ENCODE results near the gene CAPZA2.

The CAPZA2 gene

GRCh38 chr7:116861717-116862116 lies 670 bp upstream of the CAPZA2 start:
- no peak for DNase-seq (ENCODE audit: low read depth in 2 of 2)

- no peak for DNase-seq (ENCODE audit: low read depth in 2 of 2)
These were observed 724 bp downstream of the CAPZA2 start for GRCh38 chr7:116862951-116863670.

GRCh38 chr7:116863936-116864500 lies 1.6 kb downstream of the CAPZA2 start:
- DNase-seq (ENCODE audit: low read depth in 2 of 2) = no peak

GRCh38 chr7:116871061-116871700 lies 8.8 kb downstream of the CAPZA2 start:
- DNase-seq (ENCODE audit: low read depth in 2 of 2) = no peak

DNA sequence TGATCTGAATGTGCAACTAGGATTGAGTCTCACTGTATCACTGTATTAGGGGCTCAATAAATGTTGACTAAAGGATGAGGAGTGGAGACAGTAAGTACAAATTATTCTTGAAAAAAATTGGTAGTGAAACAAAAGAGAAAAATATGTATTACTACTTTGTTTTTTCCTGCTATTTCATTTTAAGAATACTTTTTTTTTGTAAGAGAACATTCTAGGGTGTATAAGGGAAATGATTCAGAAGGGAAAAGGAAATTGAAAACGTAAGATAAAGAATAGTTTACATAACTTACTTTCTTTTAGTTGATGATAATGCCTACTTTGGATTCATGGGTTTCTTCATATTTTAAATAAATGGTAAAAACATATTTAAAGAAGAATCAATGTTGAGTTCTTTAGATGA lies 9.6 kb downstream of the CAPZA2 start:
- DNase-seq (ENCODE audit: low read depth in 2 of 2) = no peak

DNA sequence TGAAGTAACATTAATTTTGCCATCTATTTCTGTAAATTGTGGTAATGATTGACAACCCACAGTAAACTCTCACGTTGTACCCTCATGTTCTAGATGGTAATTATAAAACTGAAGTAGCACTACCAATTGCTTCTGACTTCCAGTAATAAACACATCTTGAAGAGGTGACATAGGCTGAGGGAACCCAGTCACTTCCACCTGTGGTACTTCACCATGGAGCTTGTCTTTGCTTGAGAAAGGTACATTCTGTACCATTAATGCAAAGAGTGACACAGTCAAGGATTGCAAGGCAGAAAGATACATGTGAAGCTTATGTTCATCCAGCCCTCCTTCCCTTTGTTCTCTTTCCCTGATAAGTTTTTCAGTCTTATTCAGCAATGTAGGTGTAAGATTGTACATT lies 11.2 kb downstream of the CAPZA2 start:
- DNase-seq (ENCODE audit: low read depth in 2 of 2) = no peak

- DNase-seq (ENCODE audit: low read depth in 2 of 2) = no peak
These were observed 14.5 kb downstream of the CAPZA2 start for GRCh38 chr7:116876664-116877442.

- DNase-seq (ENCODE audit: low read depth in 2 of 2) = no peak
These were observed 15.2 kb downstream of the CAPZA2 start for GRCh38 chr7:116877443-116878217.

DNA sequence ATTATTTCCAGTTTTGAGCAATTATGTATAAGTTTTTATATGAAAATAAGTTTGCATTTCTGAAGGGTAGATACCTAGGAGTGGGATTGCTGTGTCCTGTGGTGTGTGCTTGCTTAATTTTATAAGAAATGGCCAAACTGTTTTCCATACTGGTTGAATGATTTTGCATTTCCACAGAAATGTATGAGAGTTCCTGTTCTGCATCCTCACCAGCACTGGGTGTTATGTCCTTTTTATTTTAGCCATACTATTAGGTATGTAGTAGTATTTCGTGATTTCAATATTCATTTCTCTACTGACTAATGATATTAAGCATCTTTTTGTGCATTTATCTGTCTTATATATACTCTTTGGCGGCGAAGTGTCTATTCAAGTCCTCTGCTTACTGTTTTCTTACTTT lies 22.3 kb downstream of the CAPZA2 start:
- DNase-seq (ENCODE audit: low read depth in 2 of 2) = no peak

- no peak for DNase-seq (ENCODE audit: low read depth in 2 of 2)
These were observed 23.3 kb downstream of the CAPZA2 start for GRCh38 chr7:116885724-116886123.

- DNase-seq (ENCODE audit: low read depth in 2 of 2) = no peak
These were observed 24.3 kb downstream of the CAPZA2 start for GRCh38 chr7:116886543-116887156.

DNA sequence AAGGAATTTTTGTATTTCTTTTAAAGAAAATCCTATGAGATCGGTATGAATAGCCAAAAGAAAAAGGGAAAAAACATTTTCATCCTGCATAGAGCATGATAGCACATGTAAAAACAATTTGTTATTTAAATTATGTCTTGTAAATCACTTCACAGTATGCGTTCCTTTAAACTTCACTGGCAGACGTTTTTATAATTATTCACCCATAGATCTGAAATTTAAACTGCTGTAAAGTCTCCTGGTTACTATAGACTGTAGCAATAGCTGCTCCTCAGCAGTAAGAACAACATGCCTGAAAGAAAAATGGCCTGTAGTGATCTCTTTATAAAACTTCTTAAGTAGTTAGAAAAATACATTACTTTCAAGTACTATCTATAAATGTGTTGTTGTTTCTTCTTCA lies 26.5 kb downstream of the CAPZA2 start:
- no peak for DNase-seq (ENCODE audit: low read depth in 2 of 2)

DNA sequence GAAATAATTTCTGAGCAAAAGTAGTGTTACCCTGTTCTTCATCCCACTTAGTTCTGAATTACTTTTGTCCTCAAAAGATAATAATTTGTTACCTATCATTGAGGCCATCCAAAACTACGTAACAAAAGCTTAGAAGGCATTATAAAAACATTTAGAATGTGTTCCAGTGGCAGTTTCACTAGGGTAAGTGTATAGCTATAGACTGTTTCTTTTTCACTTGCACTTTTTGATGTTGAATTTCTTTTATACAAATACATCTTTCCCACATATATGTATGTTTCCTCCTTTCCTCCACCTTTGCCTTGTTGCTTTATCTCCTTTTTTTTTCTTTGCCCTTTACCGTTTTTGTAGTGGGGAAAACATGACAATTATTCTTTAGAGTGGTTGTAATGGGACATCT lies 33.5 kb downstream of the CAPZA2 start:
- DNase-seq (ENCODE audit: low read depth in 2 of 2) = no peak

DNA sequence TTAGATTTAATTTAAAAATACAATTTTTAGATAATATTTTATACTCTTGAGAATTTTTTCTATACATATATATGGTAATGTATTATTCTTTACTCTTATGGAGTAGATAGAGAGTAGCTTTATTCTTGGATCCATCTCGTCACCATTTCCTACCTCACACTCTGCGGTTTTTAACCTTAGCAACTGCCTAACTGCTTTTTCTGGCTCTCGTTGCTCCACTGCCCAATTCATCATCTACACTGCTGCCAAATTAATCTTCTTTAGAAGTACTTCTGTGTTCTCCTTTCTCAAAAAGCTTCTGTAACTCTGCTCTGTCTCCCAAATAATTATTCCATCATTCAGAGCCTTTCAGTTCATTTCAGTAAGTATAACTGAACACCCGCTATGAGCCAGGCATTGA lies 35.3 kb downstream of the CAPZA2 start:
- no peak for DNase-seq (ENCODE audit: low read depth in 2 of 2)

DNA sequence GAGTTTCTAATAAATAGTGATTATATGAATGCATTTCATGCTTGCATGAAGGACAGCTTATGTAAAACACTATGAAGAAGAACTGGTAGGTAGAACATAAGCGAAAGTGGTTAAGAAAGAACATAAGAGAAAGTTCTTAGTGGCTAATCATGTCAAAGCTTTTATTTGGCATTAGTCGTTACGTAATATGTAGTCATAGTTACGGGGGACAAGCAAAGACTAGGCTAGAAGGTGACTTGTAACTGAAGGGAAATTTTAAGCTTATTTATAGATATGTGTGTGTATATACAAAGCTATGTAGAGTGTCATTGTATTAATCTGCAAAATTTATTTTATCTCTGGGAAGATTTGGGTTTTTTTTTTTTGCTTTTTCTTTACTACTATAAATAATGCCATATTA lies 36.9 kb downstream of the CAPZA2 start:
- DNase-seq (ENCODE audit: low read depth in 2 of 2) = no peak

DNA sequence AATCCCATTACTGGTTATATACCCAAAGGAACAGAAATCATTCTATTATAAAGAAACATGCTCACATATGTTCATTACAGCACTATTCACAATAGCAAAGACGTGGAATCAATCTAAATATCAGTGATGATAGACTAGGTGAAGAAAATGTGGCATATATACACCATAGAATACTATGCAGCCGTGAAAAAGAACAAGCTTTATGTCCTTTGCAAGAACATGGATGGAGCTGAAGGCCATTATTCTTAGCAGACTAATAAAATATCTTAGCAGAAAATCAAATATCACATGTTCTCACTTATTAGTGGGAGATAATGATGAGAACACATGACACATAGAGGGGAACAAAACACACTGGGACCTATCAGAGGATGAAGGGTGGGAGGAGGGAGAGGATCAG lies 38.8 kb downstream of the CAPZA2 start:
- DNase-seq (ENCODE audit: low read depth in 2 of 2) = no peak

DNA sequence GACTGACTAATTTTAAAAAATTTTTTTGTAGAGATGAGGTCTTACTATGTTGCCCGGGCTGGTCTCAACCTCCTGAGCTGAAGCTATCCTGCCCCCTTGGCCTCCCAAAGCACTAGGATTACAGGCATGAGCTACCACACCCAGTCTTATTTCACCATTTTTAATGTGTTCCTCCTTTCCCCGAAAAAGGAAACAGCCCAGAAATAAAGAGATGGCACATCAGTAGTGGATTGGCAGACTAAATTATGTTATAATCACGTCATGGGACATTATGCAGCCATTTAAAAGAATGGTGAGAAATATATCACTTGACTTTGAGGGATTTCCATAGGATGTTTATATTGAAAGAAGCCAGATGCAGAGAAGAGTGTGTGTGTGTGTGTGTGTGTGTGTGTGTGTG lies 40.5 kb downstream of the CAPZA2 start:
- DNase-seq (ENCODE audit: low read depth in 2 of 2) = no peak

- DNase-seq (ENCODE audit: low read depth in 2 of 2) = no peak
These were observed 44.0 kb downstream of the CAPZA2 start for GRCh38 chr7:116906391-116906790.

- no peak for DNase-seq (ENCODE audit: low read depth in 2 of 2)
These were observed 48.0 kb downstream of the CAPZA2 start for GRCh38 chr7:116910383-116910782.

DNA sequence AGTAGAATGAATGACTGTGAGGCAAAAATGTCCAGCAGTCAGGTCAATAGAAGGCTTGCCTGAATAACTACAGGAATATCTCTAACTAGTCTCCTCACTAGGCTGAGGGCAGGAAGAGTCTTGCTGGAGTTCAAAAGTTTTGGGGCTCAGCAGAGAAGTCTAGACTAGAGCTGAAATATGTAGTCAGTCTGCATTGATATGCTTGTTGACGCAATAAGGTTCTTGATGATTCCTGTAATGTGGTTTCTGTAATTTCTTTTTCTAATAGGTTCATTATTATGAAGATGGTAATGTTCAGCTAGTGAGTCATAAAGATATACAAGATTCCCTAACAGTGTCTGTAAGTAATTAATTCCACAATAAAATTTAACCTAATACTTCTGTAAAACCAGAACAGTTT lies 49.4 kb downstream of the CAPZA2 start:
- DNase-seq (ENCODE audit: low read depth in 2 of 2) = peak; percentile 56

DNA sequence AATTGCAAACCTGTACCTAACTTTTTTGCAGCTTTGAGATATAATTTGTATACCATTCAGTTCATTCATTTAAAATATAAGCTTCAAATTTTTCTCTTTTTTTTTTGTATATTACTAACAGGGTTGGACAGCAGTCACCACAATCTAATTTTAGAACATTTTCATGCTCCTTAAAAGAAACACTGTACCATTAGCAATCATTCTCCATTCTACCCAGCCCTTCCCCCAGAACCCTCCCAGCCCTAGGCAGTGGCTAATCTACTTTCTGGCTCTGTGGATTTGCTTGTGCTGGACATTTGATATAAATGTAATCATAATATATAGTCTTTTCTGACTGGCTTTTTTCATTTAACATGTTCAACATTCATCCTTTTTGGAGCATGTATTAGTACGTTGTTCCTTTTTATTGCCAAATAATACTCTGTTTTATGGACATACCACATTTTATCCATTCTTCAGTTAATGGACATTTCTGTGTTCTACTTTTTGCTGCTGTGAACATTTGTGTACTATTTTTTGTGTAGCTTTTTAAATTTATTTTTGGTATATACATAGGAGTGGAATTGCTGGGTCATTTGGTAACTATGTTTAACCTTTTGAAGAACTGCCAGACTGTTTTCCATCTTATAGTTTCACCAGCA lies 50.0 kb downstream of the CAPZA2 start:
- DNase-seq (ENCODE audit: low read depth in 2 of 2) = peak in 1 of 2 experiments; percentile 7

All from fibroblast of skin of left quadriceps (primary cell).